Stimulated activated naive CD8-positive, alpha-beta T cell treated with anti-CD3 and anti-CD28 coated beads, Interleukin-15, Interleukin-2, amounts not matched to agents 100 U/mL and 50 U/mL, for 24 hours (primary cell): ENCODE measurements around the gene CCHCR1.
"Not testable (repeated sequence)": the region's sequence is repeated elsewhere in the genome, so short reads cannot be mapped to it uniquely, and the experiment has no call there.

Source experiments
- ATAC-seq: fragments of 150-1000 bp; cut with Tn5 transposase; one replicate; pipeline ENCODE4 v1.10.0; 2021
- DNase-seq: peaks from one replicate; pipeline ENCODE4 v3.0.0; 2021

Gene CCHCR1

GRCh38 chr6:31157513-31158139 is at the start of gene CCHCR1:
Gene CCHCR1, minus strand, starts transcription at chr6:31157802. Its CDS starts 202 bp downstream, at chr6:31157600.
- no peak for DNase-seq
- ATAC-seq, result peak; percentile 21

DNA sequence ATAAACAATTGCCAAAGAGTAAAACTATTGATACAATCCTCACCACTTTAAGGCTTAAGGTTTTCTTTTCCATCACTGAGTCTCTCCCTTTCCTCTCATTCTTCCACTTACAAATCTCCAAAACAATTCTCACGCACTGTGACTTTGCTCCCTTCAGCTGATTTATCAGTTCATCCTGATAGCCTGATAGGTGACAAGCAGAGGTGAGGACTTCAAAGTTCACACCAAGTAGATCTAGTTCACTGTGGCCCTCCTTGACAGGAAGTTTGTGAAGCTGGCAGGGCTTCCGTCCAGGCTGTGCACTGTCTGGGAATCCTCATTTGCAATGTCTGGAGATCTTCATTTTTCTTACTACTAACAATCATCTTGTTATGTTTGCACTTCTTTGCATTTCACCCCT is 48.0 kb upstream of the CCHCR1 start:
- no peak for ATAC-seq
- no peak for DNase-seq

GRCh38 chr6:31204751-31205145 is 47.1 kb upstream of the CCHCR1 start:
- ATAC-seq (no peak), DNase-seq (no peak)

- peak; percentile 88 for ATAC-seq
- peak; percentile 62 for DNase-seq
Measured at GRCh38 chr6:31203345-31203979, 45.9 kb upstream of the CCHCR1 start.

DNA sequence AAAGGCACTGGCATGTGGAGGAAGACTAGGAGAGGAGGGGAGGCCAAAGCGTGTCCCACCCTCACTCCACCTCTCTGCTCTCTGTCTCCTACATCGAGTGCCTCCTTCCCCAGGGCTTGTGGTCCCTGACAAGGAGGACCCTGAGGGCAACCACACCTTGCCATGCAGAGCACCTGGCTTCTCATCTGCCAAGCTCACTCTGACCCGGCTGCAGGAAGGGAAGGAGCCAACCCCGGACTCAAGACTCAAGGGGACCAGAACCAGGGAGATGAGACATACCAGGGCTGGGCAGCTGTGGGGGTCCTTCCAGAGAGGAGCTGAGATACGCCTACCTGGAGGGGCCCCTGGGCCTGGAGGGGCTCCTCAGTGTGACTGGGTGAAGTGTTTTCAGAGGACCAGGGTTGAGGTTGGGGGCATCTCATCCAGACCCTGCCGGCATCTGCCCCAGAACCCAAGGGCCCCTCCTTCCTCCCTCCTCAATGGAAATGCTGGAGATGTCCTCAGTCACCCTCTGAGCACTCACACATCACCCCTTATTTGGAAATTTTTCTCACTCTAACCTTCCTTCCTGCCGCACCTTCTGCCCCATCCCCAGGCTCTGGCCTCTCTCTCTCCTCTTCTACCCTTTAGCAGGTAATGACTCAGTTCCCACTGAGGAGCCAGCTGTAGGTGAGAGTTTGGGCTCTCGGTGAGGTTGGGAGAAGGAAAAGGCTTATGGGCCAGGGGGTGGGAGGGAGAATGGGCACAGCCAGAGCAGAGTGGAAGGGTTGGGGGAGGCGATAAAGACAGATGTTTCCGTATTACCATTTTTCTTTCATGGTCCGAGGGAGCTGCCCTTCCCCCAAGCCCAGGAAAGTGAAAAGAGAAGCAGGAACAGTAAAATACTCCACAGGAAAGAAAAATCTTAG is 44.9 kb upstream of the CCHCR1 start:
- ATAC-seq (peak; percentile 5), DNase-seq (peak; percentile 37)

- not testable (repeated sequence) for ATAC-seq, DNase-seq
Measured at GRCh38 chr6:31199105-31199452, 41.5 kb upstream of the CCHCR1 start.

DNA sequence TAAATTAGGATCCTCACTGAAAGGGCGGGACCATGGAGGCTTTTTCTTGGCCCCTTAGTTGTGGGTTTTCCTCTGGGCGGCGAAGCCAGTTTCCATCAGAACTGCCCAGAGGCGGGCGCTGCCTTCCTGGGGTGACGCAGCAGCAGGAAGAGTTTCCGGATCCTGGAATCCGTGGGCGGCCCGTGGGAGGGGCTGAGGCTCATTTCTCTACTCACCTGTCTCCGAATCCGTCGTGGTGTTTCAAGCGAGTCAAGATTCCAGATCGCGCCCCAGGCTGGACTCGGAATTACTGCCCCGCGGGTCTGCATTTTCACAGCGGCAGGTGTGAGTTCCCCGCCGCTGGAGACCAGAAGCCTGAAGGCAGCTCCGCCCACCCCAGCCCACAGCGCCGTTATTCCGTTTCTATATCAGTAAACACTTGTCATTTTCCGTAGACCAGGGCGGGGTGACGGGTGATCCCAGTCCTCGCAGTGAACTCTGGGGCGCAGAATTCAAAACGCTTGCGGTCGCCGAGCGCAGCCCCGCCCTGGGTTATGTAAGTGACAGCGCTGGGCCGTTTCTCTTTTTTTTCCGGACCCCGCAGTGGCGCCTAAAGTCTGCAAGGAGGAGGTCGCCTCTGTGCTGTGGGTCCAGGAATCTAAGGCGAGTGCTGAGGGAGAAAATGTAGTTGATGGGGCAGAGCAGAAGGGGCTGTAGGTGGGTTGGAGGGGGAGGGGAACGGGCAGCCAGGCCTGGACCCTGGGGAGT is 40.1 kb upstream of the CCHCR1 start:
- ATAC-seq, result peak; percentile 78
- peak; percentile 91 for DNase-seq

GRCh38 chr6:31196251-31197022 is 38.8 kb upstream of the CCHCR1 start:
- not testable (repeated sequence) for DNase-seq, ATAC-seq

GRCh38 chr6:31195308-31195979 is 37.8 kb upstream of the CCHCR1 start:
- DNase-seq, ATAC-seq: not testable (repeated sequence)

GRCh38 chr6:31194061-31194834 is 36.6 kb upstream of the CCHCR1 start:
- DNase-seq, result no peak
- ATAC-seq, result no peak

- DNase-seq (no peak), ATAC-seq (no peak)
Measured at GRCh38 chr6:31193206-31193605, 35.6 kb upstream of the CCHCR1 start.

GRCh38 chr6:31192431-31193105 is 35.0 kb upstream of the CCHCR1 start:
- peak; percentile 72 for DNase-seq
- peak; percentile 42 for ATAC-seq

GRCh38 chr6:31190488-31190887 is 32.9 kb upstream of the CCHCR1 start:
- DNase-seq (no peak), ATAC-seq (peak; percentile 23)

GRCh38 chr6:31189223-31189622 is 31.6 kb upstream of the CCHCR1 start:
- not testable (repeated sequence) for DNase-seq, ATAC-seq

- no peak for DNase-seq
- ATAC-seq, result no peak
Measured at GRCh38 chr6:31187780-31188194, 30.2 kb upstream of the CCHCR1 start.

- ATAC-seq (no peak), DNase-seq (no peak)
Measured at GRCh38 chr6:31186052-31186734, 28.6 kb upstream of the CCHCR1 start.

DNA sequence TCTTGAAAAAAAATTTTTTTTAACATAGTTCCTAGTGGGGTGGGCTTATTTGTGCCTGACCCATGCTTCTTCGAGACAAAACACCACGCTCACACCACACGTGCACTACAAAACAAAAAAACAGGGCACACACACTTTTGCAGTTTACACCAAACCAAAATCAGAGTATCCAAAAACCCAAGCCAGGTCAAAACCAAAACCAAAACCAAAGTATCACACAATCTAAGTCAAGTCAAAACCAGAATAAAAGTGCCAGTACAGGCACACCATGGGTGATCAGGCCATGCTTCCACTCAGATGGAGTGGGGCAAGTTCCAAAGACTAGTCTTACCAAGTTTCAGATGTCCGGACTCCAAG is 28.1 kb upstream of the CCHCR1 start:
- not testable (repeated sequence) for ATAC-seq, DNase-seq

- not testable (repeated sequence) for ATAC-seq, DNase-seq
Measured at GRCh38 chr6:31183859-31184258, 26.3 kb upstream of the CCHCR1 start.

GRCh38 chr6:31183287-31183686 is 25.7 kb upstream of the CCHCR1 start:
- DNase-seq, ATAC-seq: not testable (repeated sequence)
